Liver (tissue), 9 donors: ENCODE data around the gene CPEB1. TPM values are rescaled to one million over a fixed set of nuclear protein-coding genes. Genes with fewer than 3 reads are reported as not detected.

ENCODE experiments used
- DNase-seq: peaks from one replicate; pipeline ENCODE4 v3.0.0-alpha.2; 2017; ENCODE audit warnings: low spot score
- H3K27ac ChIP-seq, 2 donors: one replicate each; pipeline ENCODE4 v1.7.0; 2013; ENCODE audit warnings: inconsistent platforms in 2 of 2, low read length in 2 of 2, control low read depth in 1 of 2, low read depth in 1 of 2, mild to moderate bottlenecking in 1 of 2
- H3K27me3 ChIP-seq, 4 donors: one replicate each; pipeline versions ENCODE4 v1.6.1 to v1.7.0; 2013; ENCODE audit warnings: low read length in 3 of 4, inconsistent platforms in 1 of 4, mild to moderate bottlenecking in 1 of 4, moderate library complexity in 1 of 4; ENCODE audit not compliant: control insufficient read depth in 4 of 4, insufficient read depth in 4 of 4
- H3K36me3 ChIP-seq, 4 donors: one replicate each; pipeline versions ENCODE4 v1.6.1 to v1.7.0; 2013; ENCODE audit warnings: low read length in 3 of 4, mild to moderate bottlenecking in 3 of 4, low read depth in 1 of 4, moderate library complexity in 1 of 4; ENCODE audit not compliant: control insufficient read depth in 4 of 4, insufficient read depth in 3 of 4
- H3K4me1 ChIP-seq, 4 donors: one replicate each; pipeline versions ENCODE4 v1.6.1 to v1.7.0; 2013; ENCODE audit warnings: low read length in 3 of 4, mild to moderate bottlenecking in 3 of 4, moderate library complexity in 1 of 4; ENCODE audit not compliant: control insufficient read depth in 4 of 4, insufficient read depth in 4 of 4
- H3K4me3 ChIP-seq, 3 donors: one replicate each; pipeline versions ENCODE4 v1.6.1 to v1.7.0; 2013; ENCODE audit warnings: low read length in 3 of 3, control low read depth in 1 of 3, low read depth in 1 of 3, mild to moderate bottlenecking in 1 of 3
- H3K9ac ChIP-seq, 2 donors: one replicate each; pipeline ENCODE4 v1.7.0; 2013; ENCODE audit warnings: low read length in 2 of 2, mild to moderate bottlenecking in 2 of 2, moderate library complexity in 2 of 2, control low read depth in 1 of 2, low read depth in 1 of 2
- H3K9me3 ChIP-seq, 4 donors: one replicate each; pipeline versions ENCODE4 v1.6.1 to v1.7.0; 2013; ENCODE audit warnings: low read length in 3 of 4; ENCODE audit not compliant: control insufficient read depth in 4 of 4
- ATF3 ChIP-seq: IDR thresholded peaks from 2 replicates; pipeline ENCODE4 v1.6.1; 2016; ENCODE audit warnings: antibody characterized with exemption
- CTCF ChIP-seq: fragments of 150-350 bp; IDR thresholded peaks from 2 replicates; pipeline ENCODE4 v1.5.1; 2017; ENCODE audit warnings: improper control_type of control experiment, low read depth, low read length; ENCODE audit not compliant: missing input control
- EGR1 ChIP-seq, 2 donors: IDR thresholded peaks; 2 replicates each; pipeline ENCODE4 v1.6.1; 2016 to 2018; ENCODE audit warnings: antibody characterized with exemption in 2 of 2, low read depth in 2 of 2
- FOXA1 ChIP-seq: IDR thresholded peaks from 2 replicates; pipeline ENCODE4 v1.6.1; 2016; ENCODE audit warnings: antibody characterized with exemption
- FOXA2 ChIP-seq: IDR thresholded peaks from 2 replicates; pipeline ENCODE4 v1.6.1; 2016; ENCODE audit warnings: antibody characterized with exemption
- HNF4A ChIP-seq, 2 donors: conservative IDR thresholded peaks; 2 replicates each; pipeline ENCODE4 v1.6.1; 2016; ENCODE audit warnings: antibody characterized with exemption in 2 of 2, mild to moderate bottlenecking in 2 of 2
- HNF4G ChIP-seq: IDR thresholded peaks from 2 replicates; pipeline ENCODE4 v1.6.1; 2016; ENCODE audit warnings: antibody characterized with exemption
- JUND ChIP-seq, 2 donors: IDR thresholded peaks; 2 replicates each; pipeline ENCODE4 v1.6.1; 2016; ENCODE audit warnings: antibody characterized with exemption in 2 of 2
- MAX ChIP-seq: IDR thresholded peaks from 2 replicates; pipeline ENCODE4 v1.6.1; 2016; ENCODE audit warnings: antibody characterized with exemption
- NR2F2 ChIP-seq: IDR thresholded peaks from 2 replicates; pipeline ENCODE4 v1.6.1; 2016; ENCODE audit warnings: antibody characterized with exemption
- RAD21 ChIP-seq, 2 donors: IDR thresholded peaks; 2 replicates each; pipeline ENCODE4 v1.6.1; 2016; ENCODE audit warnings: antibody characterized with exemption in 2 of 2, mild to moderate bottlenecking in 2 of 2
- RXRA ChIP-seq, 2 donors: IDR thresholded peaks; 2 replicates each; pipeline ENCODE4 v1.6.1; 2017 to 2018; ENCODE audit warnings: antibody characterized with exemption in 2 of 2, mild to moderate bottlenecking in 1 of 2
- SP1 ChIP-seq: IDR thresholded peaks from 2 replicates; pipeline ENCODE4 v1.6.1; 2018; ENCODE audit warnings: antibody characterized with exemption, mild to moderate bottlenecking
- TAF1 ChIP-seq: conservative IDR thresholded peaks from 2 replicates; pipeline ENCODE4 v1.6.1; 2016; ENCODE audit warnings: antibody characterized with exemption, mild to moderate bottlenecking
- YY1 ChIP-seq: IDR thresholded peaks from 2 replicates; pipeline ENCODE4 v1.6.1; 2016; ENCODE audit warnings: antibody characterized with exemption, mild to moderate bottlenecking
- ZBTB33 ChIP-seq: IDR thresholded peaks from 2 replicates; pipeline ENCODE4 v1.6.1; 2016; ENCODE audit warnings: antibody characterized with exemption
- WGBS: extraction: QIAGEN DNeasy Blood & Tissue Kit; methylation state at CpG from one replicate; pipeline ENCODE4 v1.1.7; 2013; 5-methylcytosine and 5-hydroxymethylcytosine counted together
- polyA plus RNA-seq, 2 donors: library from polyadenylated mRNA; stranded (reverse) in 1 of 2; unstranded in 1 of 2; fragments of 200-250 nt in 1 of 2; fragments of >200 nt in 1 of 2; fragmentation: Nextera tagmentation in 1 of 2; extraction: Ambion mirVana in 1 of 2; gene quantifications; one replicate each; pipeline versions ENCODE4 v1.2.1 to v1.2.3, GENCODE V29; 2013 to 2015
- total RNA-seq, 2 donors: library from RNA; depleted of rRNA; stranded (reverse); fragments of >200 nt; gene quantifications; one replicate each; pipeline ENCODE4 v1.2.3, GENCODE V29; 2014
- donor health status: healthy.
- donor health status: healthy.
- donor health status: healthy.
- donor health status: healthy.
- donor health status: healthy.

CPEB1 gene
- total and polyA plus RNA-seq, 4 donors: under 0.01 to 0.14 (median 0.05) TPM; not detected in 1

GRCh38 chr15:82571722-82572222, 75.4 kb downstream of the CPEB1 start (continued):
- TF ChIP-seq ZBTB33 (no peak), RXRA (IDR thresholded peaks at IDR 0.05) (no peak), TAF1 (no peak), ATF3 (no peak), JUND (IDR thresholded peaks at IDR 0.05) (no peak), HNF4A (conservative IDR thresholded peaks at IDR 0.05) (no peak), SP1 (no peak), NR2F2 (no peak)

- peaks cover 0 to 4% (median 1%) of the 10 kb centered on the region in 4 donors for H3K27me3 ChIP-seq
- 44% methylated on average over 7 of the region's 7 CpGs for WGBS
- H3K9me3 ChIP-seq: no peaks in the 10 kb centered on the region
- H3K9ac ChIP-seq: no peak overlapping the region
- H3K27ac ChIP-seq: no peak overlapping the region
- H3K4me1 ChIP-seq: no peaks in the 10 kb centered on the region
- DNase-seq: no peak
- H3K4me3 ChIP-seq: no peak overlapping the region
- TF ChIP-seq JUND (IDR thresholded peaks at IDR 0.05): no peak
- TF ChIP-seq MAX: no peak
- no peak for TF ChIP-seq FOXA2
- TF ChIP-seq YY1: no peak
- TF ChIP-seq CTCF: no peak
- TF ChIP-seq HNF4G: no peak
- no peak for TF ChIP-seq ZBTB33
- TF ChIP-seq NR2F2: no peak
- TF ChIP-seq HNF4A (conservative IDR thresholded peaks at IDR 0.05): no peak
- H3K36me3 ChIP-seq: no peaks in the 10 kb centered on the region
Measured at GRCh38 chr15:82570721-82571508, 76.2 kb downstream of the CPEB1 start.

- no peak overlapping the region for H3K27ac ChIP-seq
- DNase-seq: no peak
- 87% methylated on average over 4 of the region's 4 CpGs for WGBS
- no peaks in the 10 kb centered on the region for H3K9me3 ChIP-seq
- H3K36me3 ChIP-seq: no peaks in the 10 kb centered on the region
- no peak overlapping the region for H3K4me3 ChIP-seq
- no peaks in the 10 kb centered on the region for H3K4me1 ChIP-seq
- H3K27me3 ChIP-seq: peaks cover 0 to 4% (median 1%) of the 10 kb centered on the region in 4 donors
- no peak overlapping the region for H3K9ac ChIP-seq
- TF ChIP-seq EGR1 (IDR thresholded peaks at IDR 0.05; ENCODE audit: low read depth in 2 of 2): no peak
- no peak for TF ChIP-seq HNF4A (conservative IDR thresholded peaks at IDR 0.05)
- no peak for TF ChIP-seq SP1
- no peak for TF ChIP-seq YY1
- TF ChIP-seq CTCF: no peak
- no peak for TF ChIP-seq FOXA1
- TF ChIP-seq ATF3: no peak
- no peak for TF ChIP-seq NR2F2
- TF ChIP-seq HNF4G: no peak
- no peak for TF ChIP-seq FOXA2
- no peak for TF ChIP-seq RAD21 (IDR thresholded peaks at IDR 0.05)
- no peak for TF ChIP-seq TAF1
- TF ChIP-seq ZBTB33: no peak
- no peak for TF ChIP-seq JUND (IDR thresholded peaks at IDR 0.05)
Measured at GRCh38 chr15:82569834-82570233, 77.3 kb downstream of the CPEB1 start.
